ENCODE measurements around the gene ING5. TPM values are rescaled to one million over a fixed set of nuclear protein-coding genes. Genes with fewer than 3 reads are reported as not detected.

Gene ING5
- total and polyA plus RNA-seq, 9 donors, result 21.0 to 29.4 (median 24.9) TPM

- H3K4me1 ChIP-seq (ENCODE audit: control insufficient read depth, insufficient read depth, low read length), result no peaks in the 10 kb centered on the region
- no peak overlapping the region for H3K27ac ChIP-seq (ENCODE audit: low read length)
- peaks cover 70% of the 10 kb centered on the region for H3K36me3 ChIP-seq (ENCODE audit: control insufficient read depth, insufficient read depth, low read length)
- 82% methylated on average over 32 of the region's 32 CpGs for WGBS (ENCODE audit: insufficient coverage)
- DNase-seq, result no peak
- peaks cover 7% of the 10 kb centered on the region for H3K9me3 ChIP-seq (replicated peaks; ENCODE audit: control insufficient read depth, low read depth, low read length)
- H3K4me3 ChIP-seq (ENCODE audit: low read length), result no peak overlapping the region
- no peaks in the 10 kb centered on the region for H3K27me3 ChIP-seq (ENCODE audit: control insufficient read depth, insufficient read depth, low read length)
Measured at GRCh38 chr2:241748468-241749256, 46.8 kb downstream of the ING5 start.

- H3K27ac ChIP-seq (ENCODE audit: low read length), result no peak overlapping the region
- H3K27me3 ChIP-seq (ENCODE audit: control insufficient read depth, insufficient read depth, low read length), result no peaks in the 10 kb centered on the region
- peaks cover 67% of the 10 kb centered on the region for H3K36me3 ChIP-seq (ENCODE audit: control insufficient read depth, insufficient read depth, low read length)
- H3K9me3 ChIP-seq (replicated peaks; ENCODE audit: control insufficient read depth, low read depth, low read length), result peaks cover 7% of the 10 kb centered on the region
- 65% methylated on average over 10 of the region's 22 CpGs for WGBS (ENCODE audit: insufficient coverage)
- peak; percentile 74 for DNase-seq
- H3K4me1 ChIP-seq (ENCODE audit: control insufficient read depth, insufficient read depth, low read length), result no peaks in the 10 kb centered on the region
- H3K4me3 ChIP-seq (ENCODE audit: low read length), result no peak overlapping the region
Measured at GRCh38 chr2:241750076-241750840, 48.4 kb downstream of the ING5 start.

- peaks cover 69% of the 10 kb centered on the region for H3K36me3 ChIP-seq (ENCODE audit: control insufficient read depth, insufficient read depth, low read length)
- 90% methylated on average over 14 of the region's 15 CpGs for WGBS (ENCODE audit: insufficient coverage)
- no peak overlapping the region for H3K27ac ChIP-seq (ENCODE audit: low read length)
Measured at GRCh38 chr2:241751152-241751551, 49.3 kb downstream of the ING5 start.

GRCh38 chr2:241751776-241752175 lies 49.9 kb downstream of the ING5 start:
- peaks cover 2% of the 10 kb centered on the region for H3K9me3 ChIP-seq (replicated peaks; ENCODE audit: control insufficient read depth, low read depth, low read length)
- peaks cover 72% of the 10 kb centered on the region for H3K36me3 ChIP-seq (ENCODE audit: control insufficient read depth, insufficient read depth, low read length)
- H3K27me3 ChIP-seq (ENCODE audit: control insufficient read depth, insufficient read depth, low read length), result no peaks in the 10 kb centered on the region
- WGBS (ENCODE audit: insufficient coverage), result 95% methylated on average over 16 of the region's 18 CpGs
- H3K27ac ChIP-seq (ENCODE audit: low read length), result no peak overlapping the region
- DNase-seq, result no peak
- H3K4me1 ChIP-seq (ENCODE audit: control insufficient read depth, insufficient read depth, low read length), result no peaks in the 10 kb centered on the region
- H3K4me3 ChIP-seq (ENCODE audit: low read length), result no peak overlapping the region

More at GRCh38 chr2:241751152-241751551, 49.3 kb downstream of the ING5 start:
- H3K9me3 ChIP-seq (replicated peaks; ENCODE audit: control insufficient read depth, low read depth, low read length), result peaks cover 2% of the 10 kb centered on the region
- no peak for DNase-seq
- no peaks in the 10 kb centered on the region for H3K4me1 ChIP-seq (ENCODE audit: control insufficient read depth, insufficient read depth, low read length)
- H3K4me3 ChIP-seq (ENCODE audit: low read length), result no peak overlapping the region
- H3K27me3 ChIP-seq (ENCODE audit: control insufficient read depth, insufficient read depth, low read length), result no peaks in the 10 kb centered on the region

GRCh38 chr2:241752253-241752652 lies 50.4 kb downstream of the ING5 start:
- no peaks in the 10 kb centered on the region for H3K4me1 ChIP-seq (ENCODE audit: control insufficient read depth, insufficient read depth, low read length)
- no peak overlapping the region for H3K27ac ChIP-seq (ENCODE audit: low read length)
- no peak for DNase-seq
- H3K9me3 ChIP-seq (replicated peaks; ENCODE audit: control insufficient read depth, low read depth, low read length), result no peaks in the 10 kb centered on the region
- H3K36me3 ChIP-seq (ENCODE audit: control insufficient read depth, insufficient read depth, low read length), result peaks cover 72% of the 10 kb centered on the region
- WGBS (ENCODE audit: insufficient coverage), result 94% methylated on average over 14 of the region's 14 CpGs
- H3K4me3 ChIP-seq (ENCODE audit: low read length), result no peak overlapping the region
- no peaks in the 10 kb centered on the region for H3K27me3 ChIP-seq (ENCODE audit: control insufficient read depth, insufficient read depth, low read length)

- Histone ChIP-seq H3K9me3 (replicated peaks; ENCODE audit: control insufficient read depth, low read depth, low read length) (no peaks in the 10 kb centered on the region), H3K27me3 (ENCODE audit: control insufficient read depth, insufficient read depth, low read length) (no peaks in the 10 kb centered on the region), H3K4me1 (ENCODE audit: control insufficient read depth, insufficient read depth, low read length) (no peaks in the 10 kb centered on the region), H3K27ac (ENCODE audit: low read length) (no peak overlapping the region), H3K36me3 (ENCODE audit: control insufficient read depth, insufficient read depth, low read length) (peaks cover 67% of the 10 kb centered on the region), H3K4me3 (ENCODE audit: low read length) (no peak overlapping the region)
- WGBS (ENCODE audit: insufficient coverage), result 92% methylated on average over 16 of the region's 21 CpGs
- DNase-seq, result no peak
Measured at GRCh38 chr2:241752689-241753276, 50.9 kb downstream of the ING5 start.

- no peaks in the 10 kb centered on the region for H3K27me3 ChIP-seq (ENCODE audit: control insufficient read depth, insufficient read depth, low read length)
- no peak overlapping the region for H3K4me3 ChIP-seq (ENCODE audit: low read length)
- H3K9me3 ChIP-seq (replicated peaks; ENCODE audit: control insufficient read depth, low read depth, low read length), result no peaks in the 10 kb centered on the region
- DNase-seq, result no peak
- no peaks in the 10 kb centered on the region for H3K4me1 ChIP-seq (ENCODE audit: control insufficient read depth, insufficient read depth, low read length)
- H3K27ac ChIP-seq (ENCODE audit: low read length), result no peak overlapping the region
- peaks cover 62% of the 10 kb centered on the region for H3K36me3 ChIP-seq (ENCODE audit: control insufficient read depth, insufficient read depth, low read length)
- 95% methylated on average over 15 of the region's 17 CpGs for WGBS (ENCODE audit: insufficient coverage)
Measured at GRCh38 chr2:241753493-241753892, 51.7 kb downstream of the ING5 start.

GRCh38 chr2:241754042-241754441 lies 52.2 kb downstream of the ING5 start:
- H3K27me3 ChIP-seq (ENCODE audit: control insufficient read depth, insufficient read depth, low read length), result no peaks in the 10 kb centered on the region
- H3K4me3 ChIP-seq (ENCODE audit: low read length), result no peak overlapping the region
- 94% methylated on average over 20 of the region's 20 CpGs for WGBS (ENCODE audit: insufficient coverage)
- no peak overlapping the region for H3K27ac ChIP-seq (ENCODE audit: low read length)
- peaks cover 63% of the 10 kb centered on the region for H3K36me3 ChIP-seq (ENCODE audit: control insufficient read depth, insufficient read depth, low read length)
- H3K4me1 ChIP-seq (ENCODE audit: control insufficient read depth, insufficient read depth, low read length), result no peaks in the 10 kb centered on the region
- no peak for DNase-seq
- no peaks in the 10 kb centered on the region for H3K9me3 ChIP-seq (replicated peaks; ENCODE audit: control insufficient read depth, low read depth, low read length)

- 86% methylated on average over 18 of the region's 18 CpGs for WGBS (ENCODE audit: insufficient coverage)
Measured at GRCh38 chr2:241755166-241755565, 53.3 kb downstream of the ING5 start.

GRCh38 chr2:241755777-241756176 lies 53.9 kb downstream of the ING5 start:
- whole genome bisulfite sequencing (ENCODE audit: insufficient coverage), result 98% methylated on average over 15 of the region's 27 CpGs
- no peak overlapping the region for H3K4me3 ChIP-seq (ENCODE audit: low read length)
- H3K9me3 ChIP-seq (replicated peaks; ENCODE audit: control insufficient read depth, low read depth, low read length), result no peaks in the 10 kb centered on the region
- no peaks in the 10 kb centered on the region for H3K4me1 ChIP-seq (ENCODE audit: control insufficient read depth, insufficient read depth, low read length)
- peaks cover 62% of the 10 kb centered on the region for H3K36me3 ChIP-seq (ENCODE audit: control insufficient read depth, insufficient read depth, low read length)
- no peak for DNase-seq
- no peak overlapping the region for H3K27ac ChIP-seq (ENCODE audit: low read length)
- no peaks in the 10 kb centered on the region for H3K27me3 ChIP-seq (ENCODE audit: control insufficient read depth, insufficient read depth, low read length)

More at GRCh38 chr2:241755166-241755565, 53.3 kb downstream of the ING5 start:
- Histone ChIP-seq H3K4me1 (ENCODE audit: control insufficient read depth, insufficient read depth, low read length) (no peaks in the 10 kb centered on the region), H3K9me3 (replicated peaks; ENCODE audit: control insufficient read depth, low read depth, low read length) (no peaks in the 10 kb centered on the region), H3K36me3 (ENCODE audit: control insufficient read depth, insufficient read depth, low read length) (peaks cover 57% of the 10 kb centered on the region), H3K27me3 (ENCODE audit: control insufficient read depth, insufficient read depth, low read length) (no peaks in the 10 kb centered on the region), H3K4me3 (ENCODE audit: low read length) (no peak overlapping the region), H3K27ac (ENCODE audit: low read length) (no peak overlapping the region)
- no peak for DNase-seq
